Measurements from ENCODE around the gene BMPR2.

DNA sequence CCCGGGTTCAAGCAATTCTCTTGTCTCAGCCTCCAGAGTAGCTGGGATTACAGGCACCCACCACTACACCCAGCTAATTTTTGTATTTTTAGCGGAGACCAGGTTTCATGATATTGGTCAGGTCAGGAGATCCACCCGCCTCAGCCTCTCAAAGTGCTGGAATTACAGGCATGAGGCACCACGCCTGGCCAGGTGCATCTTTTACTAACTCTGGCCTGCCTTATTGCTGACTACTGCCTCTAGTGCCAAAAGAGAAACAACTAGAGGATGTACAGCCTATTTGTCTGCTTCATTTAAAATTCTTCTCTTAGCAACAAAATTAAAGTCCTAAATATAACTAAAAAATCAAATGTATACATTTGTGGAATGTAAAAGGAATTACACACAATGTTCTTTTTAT lies 115.4 kb downstream of the BMPR2 start:
- TF ChIP-seq, protein P1, sequence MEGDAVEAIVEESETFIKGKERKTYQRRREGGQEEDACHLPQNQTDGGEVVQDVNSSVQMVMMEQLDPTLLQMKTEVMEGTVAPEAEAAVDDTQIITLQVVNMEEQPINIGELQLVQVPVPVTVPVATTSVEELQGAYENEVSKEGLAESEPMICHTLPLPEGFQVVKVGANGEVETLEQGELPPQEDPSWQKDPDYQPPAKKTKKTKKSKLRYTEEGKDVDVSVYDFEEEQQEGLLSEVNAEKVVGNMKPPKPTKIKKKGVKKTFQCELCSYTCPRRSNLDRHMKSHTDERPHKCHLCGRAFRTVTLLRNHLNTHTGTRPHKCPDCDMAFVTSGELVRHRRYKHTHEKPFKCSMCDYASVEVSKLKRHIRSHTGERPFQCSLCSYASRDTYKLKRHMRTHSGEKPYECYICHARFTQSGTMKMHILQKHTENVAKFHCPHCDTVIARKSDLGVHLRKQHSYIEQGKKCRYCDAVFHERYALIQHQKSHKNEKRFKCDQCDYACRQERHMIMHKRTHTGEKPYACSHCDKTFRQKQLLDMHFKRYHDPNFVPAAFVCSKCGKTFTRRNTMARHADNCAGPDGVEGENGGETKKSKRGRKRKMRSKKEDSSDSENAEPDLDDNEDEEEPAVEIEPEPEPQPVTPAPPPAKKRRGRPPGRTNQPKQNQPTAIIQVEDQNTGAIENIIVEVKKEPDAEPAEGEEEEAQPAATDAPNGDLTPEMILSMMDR (IDR thresholded peaks at IDR 0.05; ENCODE audit: low read depth, low read length, poor library complexity, severe bottlenecking) = no peak
- TF ChIP-seq EZH2phosphoT487 (IDR thresholded peaks at IDR 0.05; ENCODE audit: borderline replicate concordance, low read length) = no peak

Data from DOHH2 (cell line).